Measurements from ENCODE around the gene SLC2A5.

Gene SLC2A5

DNA sequence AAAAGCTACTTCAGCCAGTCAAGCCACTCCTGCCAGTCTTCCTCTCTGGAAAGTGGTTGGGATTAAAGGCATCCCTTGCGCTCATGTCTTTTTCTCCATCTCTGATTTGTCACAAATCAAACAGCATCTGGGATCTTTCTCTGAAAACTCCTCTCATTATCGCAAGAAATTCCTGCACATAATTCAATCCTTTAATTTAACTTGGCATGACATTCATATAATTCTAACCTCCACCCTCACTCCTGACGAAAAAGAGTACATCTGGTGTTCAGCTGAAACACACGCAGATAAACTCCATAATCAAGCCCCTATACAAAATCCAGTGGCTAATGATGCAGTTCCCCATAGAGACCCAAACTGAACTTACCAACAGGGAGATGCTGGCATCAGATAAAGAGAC lies 19.4 kb upstream of the SLC2A5 start:
- no peak for DNase-seq (ENCODE audit: low read depth, low spot score)

DNA sequence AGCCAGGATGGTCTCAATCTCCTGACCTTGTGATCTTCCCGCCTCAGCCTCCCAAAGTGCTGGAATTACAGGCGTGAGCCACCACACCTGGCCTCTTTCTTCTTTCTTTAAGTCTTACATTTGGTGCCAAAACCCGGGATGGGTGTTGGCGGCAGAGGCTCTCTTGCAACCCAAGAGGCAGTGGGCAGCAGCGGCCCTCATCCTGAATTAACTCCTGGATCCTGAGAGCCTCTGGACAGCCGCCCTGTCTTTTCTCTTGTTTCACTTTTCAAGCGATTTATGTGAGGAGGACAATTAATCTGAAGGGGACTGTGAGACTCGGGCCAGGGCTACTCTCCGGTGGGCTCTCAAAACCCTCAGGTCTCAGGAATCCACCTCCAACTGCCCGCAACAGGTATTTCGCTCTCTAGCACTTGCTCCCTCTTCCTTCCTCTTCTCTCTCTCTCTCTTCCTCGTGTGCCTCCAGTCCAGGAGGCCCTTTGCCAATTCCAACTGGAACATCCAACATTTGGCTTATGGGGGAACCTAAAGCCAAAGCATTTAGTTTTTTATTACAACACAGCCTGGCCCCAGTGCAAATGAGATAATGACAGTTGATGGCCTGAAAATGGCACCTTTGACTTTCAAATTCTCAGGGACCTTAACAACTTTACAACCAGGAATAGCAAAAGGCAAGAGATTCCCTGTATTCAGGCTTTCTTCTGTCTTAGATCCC lies 18.1 kb upstream of the SLC2A5 start:
- DNase-seq (ENCODE audit: low read depth, low spot score), result no peak

DNA sequence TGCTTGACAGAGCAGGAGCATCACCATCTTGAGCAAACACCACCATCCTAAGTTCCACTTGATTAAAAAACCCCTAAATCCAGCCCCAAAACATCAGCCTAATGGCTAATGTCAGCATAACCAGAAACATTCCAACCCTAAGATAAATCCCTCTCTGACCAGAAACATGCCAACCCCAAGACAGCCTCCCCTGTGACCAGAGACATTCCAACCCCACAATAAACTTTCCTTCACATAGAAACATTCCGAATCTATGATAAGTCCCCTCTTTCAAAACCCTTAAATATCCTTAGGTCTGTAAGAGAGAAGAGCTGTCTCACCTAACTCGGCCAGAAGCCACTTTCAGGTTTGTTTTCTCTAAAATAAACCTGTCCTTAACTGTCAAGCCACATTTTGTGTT lies 17.4 kb upstream of the SLC2A5 start:
- DNase-seq (ENCODE audit: low read depth, low spot score), result no peak

DNA sequence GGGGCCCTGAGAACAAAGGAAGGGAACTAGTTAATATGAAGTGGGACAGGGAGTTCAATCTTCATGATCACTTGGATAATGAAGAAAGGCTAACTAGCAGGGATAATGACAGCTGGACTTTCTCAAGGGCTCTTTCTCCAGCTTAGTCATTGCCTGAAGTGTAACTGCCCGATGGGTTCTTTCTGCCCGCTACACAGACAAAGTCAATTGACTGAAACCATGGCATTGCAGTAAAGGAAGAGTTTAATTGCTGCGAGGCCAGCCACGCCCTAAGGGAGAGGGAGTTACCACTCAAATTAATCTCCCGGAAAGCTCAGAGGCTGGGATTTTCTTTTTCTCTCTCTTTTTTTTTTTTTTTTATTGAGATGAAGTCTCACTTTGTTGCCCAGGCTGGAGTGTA lies 16.6 kb upstream of the SLC2A5 start:
- no peak for DNase-seq (ENCODE audit: low read depth, low spot score)

DNA sequence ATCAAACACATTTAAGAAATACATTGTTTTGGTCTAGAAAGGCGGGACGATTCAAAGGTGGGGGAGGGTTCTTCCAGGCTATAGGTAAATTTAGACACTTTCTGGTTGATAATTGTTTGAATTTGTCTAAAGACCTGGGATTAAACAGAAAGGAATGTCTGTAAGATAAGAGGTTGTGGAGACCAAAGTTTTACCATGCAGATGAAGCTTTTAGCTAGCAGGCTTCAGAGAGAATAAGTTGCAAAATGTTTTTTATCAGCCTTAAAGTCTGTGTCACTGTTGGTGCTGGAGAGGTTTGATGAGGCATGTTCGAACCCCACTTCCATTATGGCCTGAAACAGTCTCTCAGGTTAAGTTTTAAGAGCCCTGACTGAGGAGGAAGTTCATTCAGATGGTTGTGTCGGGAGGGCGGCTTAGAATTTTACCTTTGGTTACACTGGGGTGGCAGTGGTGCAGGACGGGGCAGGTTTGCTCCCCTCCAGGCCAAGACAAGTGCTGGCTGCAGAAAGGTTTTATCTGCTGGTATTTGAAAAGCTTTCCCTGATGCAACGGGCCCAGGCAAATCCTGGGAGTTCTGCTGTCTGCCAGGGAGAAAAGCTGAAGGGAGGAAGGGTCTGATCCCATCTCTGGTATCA lies 16.0 kb upstream of the SLC2A5 start:
- no peak for DNase-seq (ENCODE audit: low read depth, low spot score)

DNA sequence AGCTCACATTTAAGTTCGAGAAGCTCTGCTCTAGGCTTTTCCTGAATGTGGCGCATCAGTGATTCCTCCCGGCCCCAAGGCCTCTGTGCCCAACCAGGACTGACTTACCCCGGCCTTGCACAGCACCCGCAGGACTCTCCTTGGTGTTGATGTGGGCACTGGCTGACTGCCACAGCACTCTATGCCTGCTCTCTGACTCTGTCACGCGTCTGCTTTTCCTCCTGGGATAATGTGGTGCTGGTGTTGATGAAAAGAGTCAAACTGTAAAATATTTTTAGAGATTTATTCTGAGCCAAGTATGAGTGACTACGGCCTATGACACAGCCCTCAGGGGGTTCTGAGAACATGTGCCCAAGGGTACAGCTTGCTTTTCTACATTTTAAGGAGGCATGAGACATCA lies 15.5 kb upstream of the SLC2A5 start:
- DNase-seq (ENCODE audit: low read depth, low spot score), result no peak

DNA sequence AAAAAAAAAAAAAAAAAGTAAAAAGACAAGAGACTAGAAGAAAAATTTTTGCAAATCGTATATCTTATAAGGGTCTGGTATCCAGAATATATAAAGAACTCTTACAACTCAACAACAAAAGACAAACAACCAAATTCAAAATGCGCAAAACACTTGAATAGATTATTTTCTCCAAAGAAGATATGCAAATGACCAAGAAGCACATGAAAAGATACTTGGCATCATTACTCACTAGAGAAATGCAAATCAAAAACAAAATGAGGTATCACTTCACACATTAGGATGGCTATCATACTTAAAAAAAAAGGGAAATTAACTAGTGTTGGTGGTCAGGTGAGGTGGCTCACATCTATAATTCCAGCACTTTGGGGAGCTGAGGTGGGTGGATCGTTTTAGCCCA lies 12.0 kb upstream of the SLC2A5 start:
- no peak for DNase-seq (ENCODE audit: low read depth, low spot score)

DNA sequence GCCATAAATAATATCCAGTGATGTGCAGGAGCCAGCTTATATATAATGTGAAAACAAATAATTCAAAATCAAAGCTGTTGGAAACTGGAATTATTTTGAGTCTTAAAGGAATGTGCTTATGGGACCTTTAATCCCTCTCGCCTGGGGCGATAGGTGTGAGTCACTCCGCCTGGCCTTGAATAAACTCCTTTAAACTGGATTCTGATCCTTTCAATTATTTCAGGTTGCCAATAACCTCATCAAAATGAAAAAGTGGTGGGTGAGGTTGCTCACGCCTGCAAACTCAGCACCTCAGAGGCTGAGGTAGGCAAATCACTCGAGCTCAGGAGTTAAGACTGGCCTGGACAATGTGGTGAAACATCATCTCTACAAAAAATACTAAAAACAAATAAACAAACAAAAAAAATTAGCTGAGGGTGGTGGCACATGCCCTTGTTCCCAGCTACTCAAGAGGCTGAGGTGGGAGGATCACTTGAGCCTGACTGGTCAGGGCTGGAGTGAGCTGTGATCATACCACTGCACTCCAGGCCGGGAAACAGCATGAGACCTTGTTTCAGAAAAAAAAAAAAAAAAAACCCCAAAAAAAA lies 11.4 kb upstream of the SLC2A5 start:
- no peak for DNase-seq (ENCODE audit: low read depth, low spot score)

DNA sequence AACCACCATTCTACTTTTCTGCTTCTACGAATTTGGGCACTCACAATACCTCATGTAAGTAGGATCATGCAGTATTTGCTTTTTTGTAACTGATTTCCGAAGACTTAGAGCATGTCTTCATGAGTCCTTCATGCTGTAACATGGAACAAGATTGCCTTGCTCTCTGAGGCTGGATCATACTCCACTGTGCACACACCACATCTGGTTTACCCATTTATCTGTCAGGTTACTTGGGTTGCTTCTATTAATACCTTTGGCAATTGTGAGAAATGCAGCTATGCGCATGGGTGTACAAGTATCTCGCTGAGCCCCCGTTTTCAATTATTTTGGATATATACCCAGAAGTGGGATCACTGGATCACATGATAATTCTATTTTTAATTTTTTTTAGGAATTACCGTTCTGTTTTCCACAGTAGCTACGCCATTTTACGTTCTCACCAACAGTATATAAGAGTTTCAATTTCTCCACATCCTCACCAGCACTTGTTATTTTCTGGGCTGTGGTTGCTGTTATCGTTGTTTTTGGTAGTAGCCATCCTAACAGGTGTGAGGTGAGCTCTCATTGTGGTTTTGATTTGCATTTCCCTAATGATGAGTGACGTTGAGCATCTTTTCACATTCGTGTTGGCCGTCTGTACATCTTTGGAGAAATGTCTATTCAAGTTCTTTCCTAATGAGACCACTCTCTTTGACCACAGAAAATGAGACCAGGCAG lies 10.7 kb upstream of the SLC2A5 start:
- no peak for DNase-seq (ENCODE audit: low read depth, low spot score)

DNA sequence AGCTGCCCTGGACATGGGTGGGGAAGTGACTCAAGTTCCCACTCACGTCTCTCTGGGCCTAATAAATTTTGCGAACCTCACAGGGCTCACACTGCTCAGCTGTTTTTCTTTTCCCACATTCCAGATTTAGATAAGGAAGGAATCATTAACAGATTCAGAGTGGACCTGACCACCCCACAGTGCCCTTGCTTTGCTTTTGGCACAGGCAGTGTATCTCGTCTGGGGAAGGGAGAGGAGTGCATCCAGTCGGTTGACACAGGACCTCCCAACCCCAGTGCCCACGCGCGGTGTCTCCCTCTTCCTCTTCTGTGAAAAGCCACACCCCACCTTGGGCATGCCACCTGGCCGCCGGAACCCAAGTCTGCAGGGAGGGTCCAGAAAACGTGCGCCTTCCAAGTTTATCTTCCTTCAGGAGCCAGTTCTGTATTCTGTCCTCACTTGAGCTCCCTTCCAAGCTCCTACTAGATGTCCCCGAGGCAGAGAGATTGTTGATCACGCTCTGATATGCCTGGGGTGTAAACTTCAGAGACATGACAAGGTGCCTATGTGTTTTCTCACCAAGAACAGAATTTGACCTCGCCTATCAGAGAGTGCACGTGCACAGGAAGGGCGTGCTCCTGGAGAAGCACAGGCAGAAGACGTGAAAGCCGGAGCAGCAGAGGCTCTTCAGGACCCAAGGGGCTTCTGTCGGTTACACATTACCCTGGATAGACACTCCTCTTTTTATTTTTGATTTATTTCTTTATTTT lies 9.5 kb upstream of the SLC2A5 start:
- no peak for DNase-seq (ENCODE audit: low read depth, low spot score)

DNA sequence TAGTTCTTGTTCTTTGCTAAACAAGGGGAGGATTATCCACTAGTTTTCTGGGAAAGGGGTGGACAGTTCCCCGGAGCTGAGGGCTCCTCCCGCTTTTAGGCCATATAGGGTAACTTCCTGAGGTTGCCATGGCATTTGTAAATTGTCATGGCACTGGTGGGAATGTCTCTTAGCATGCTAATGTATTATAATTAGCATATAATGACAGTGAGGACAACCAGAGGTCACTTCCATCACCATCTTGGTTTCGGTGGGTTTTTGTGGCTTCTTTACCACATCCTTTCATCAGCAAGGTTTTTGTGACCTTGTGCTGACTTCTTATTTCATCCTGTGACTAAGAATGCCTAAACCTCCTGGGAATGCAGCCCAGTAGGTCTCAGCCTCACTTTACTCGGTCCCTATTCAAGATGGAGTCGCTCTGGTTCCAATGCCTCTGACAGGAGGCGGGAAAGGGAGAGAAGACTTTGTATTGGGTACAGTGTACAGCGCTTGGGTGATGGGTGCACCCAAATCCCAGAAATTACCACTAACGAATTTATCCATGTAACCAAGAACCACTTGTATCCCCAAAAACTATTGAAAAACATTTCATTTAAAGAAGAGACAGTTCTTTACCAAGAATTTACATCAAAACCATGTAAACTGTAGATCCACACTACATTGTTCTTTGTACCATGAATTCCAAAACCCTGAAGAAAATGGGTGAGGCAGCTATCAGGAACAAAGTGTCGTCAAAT lies 8.7 kb upstream of the SLC2A5 start:
- DNase-seq (ENCODE audit: low read depth, low spot score), result no peak

DNA sequence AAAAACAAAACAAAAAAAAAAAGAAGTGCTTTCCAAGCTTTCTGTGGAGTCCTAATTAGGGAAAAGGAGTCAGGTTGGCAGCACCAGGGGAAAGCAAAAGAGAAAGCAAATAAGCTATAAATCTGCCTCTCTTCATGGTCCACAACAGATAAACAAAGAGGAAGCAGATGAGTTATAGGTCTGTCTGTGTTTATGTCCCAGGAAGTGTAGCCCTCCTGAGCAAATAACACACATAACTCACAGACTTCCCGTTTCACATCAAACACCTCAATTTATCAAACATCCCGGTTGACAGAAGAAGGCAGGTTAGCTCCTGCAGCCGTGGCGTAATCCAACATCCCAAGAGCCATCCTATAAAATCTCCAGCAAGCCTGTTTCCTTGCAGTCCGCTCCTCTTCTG lies 5.6 kb upstream of the SLC2A5 start:
- no peak for DNase-seq (ENCODE audit: low read depth, low spot score)

DNA sequence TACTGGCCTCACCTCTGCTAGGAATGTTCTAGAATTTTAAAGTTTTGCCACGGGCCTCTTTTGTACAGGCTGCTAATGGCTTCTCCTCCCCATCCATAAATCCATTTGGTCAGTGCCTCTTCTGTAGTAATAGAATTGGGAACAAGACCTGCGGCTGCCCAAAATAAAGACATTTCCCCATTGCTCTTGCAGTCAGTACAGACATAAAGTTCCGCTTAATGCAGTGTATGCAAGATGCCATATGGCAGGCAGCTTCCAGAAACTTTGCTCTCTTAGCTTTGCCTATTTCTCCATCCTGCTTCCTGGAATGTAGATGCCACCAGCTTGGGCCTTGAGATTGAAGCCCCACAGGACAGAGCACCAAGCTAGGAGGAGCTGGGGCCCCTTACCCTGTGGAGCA lies 3.7 kb upstream of the SLC2A5 start:
- no peak for DNase-seq (ENCODE audit: low read depth, low spot score)

DNA sequence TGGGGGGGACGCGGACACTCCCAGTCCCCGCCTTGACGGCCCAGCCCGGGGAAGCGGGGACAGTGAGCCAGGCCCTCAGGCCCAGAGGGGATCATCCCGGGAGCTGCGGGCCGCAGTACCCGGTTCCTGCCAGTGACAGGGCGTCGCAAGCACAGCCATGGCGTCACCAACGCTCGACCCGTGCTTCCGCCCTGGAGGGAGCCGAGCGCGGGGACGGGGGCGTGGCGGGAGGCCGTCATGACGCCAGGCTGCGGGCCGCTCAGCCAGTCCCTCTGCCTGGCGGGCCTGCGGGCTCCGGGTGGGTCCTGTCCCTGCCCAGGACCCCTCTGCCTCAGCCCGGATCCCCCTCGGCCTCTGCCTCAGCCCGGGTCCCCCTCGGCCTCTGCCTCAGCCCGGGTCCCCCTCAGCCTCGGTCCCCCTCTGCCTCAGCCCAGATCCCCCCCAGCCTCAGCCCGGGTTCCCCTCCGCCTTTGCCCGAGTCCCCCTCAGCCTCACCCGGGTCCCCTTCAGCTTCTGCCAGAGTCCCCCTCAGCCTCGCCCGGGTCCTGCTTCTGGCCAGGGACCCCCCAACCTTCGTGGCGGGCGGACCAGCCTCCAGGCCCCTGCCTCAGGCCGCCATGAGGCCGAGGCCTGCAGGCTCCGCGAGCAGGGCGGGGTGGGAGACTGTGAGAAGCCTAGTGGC lies 2.3 kb upstream of the SLC2A5 start:
- no peak for DNase-seq (ENCODE audit: low read depth, low spot score)

DNA sequence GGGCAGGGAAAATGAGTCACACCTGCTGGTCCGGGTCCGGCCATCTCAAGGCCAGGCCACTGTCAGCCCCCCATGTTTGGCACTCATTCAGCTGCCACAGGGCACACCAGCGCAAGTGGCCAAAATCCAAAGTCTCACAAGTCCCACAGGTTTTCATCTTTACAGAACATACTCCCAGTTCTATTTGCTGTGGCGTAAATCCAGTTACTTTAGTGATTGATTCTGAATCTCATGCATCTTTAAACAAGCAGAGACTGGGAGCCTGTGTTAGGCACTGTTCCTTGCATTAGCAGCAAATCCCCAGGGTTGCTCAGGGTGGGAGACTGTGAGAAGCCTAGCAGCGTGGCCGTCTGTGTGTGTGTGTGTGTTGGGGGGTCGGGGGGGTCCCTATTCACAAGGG lies 1.1 kb upstream of the SLC2A5 start:
- DNase-seq (ENCODE audit: low read depth, low spot score), result no peak

DNA sequence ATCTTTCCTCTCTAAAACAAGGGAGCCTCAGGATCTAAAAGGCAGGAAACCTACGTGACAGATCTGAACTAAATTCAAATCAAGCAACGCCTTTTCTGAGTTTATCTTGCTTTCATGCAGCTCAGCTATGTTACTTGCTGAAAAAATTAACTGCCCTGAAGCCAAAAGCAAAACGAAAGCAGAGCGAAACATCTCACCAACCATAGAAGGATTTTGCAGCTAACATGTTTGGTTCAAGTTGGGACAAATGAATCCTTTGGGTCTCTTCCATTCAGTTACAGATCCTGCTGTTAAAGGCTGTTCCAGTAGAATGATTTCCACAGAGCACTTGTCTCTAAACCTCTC lies 482 bp downstream of the SLC2A5 start:
- DNase-seq (ENCODE audit: low read depth, low spot score), result no peak

DNA sequence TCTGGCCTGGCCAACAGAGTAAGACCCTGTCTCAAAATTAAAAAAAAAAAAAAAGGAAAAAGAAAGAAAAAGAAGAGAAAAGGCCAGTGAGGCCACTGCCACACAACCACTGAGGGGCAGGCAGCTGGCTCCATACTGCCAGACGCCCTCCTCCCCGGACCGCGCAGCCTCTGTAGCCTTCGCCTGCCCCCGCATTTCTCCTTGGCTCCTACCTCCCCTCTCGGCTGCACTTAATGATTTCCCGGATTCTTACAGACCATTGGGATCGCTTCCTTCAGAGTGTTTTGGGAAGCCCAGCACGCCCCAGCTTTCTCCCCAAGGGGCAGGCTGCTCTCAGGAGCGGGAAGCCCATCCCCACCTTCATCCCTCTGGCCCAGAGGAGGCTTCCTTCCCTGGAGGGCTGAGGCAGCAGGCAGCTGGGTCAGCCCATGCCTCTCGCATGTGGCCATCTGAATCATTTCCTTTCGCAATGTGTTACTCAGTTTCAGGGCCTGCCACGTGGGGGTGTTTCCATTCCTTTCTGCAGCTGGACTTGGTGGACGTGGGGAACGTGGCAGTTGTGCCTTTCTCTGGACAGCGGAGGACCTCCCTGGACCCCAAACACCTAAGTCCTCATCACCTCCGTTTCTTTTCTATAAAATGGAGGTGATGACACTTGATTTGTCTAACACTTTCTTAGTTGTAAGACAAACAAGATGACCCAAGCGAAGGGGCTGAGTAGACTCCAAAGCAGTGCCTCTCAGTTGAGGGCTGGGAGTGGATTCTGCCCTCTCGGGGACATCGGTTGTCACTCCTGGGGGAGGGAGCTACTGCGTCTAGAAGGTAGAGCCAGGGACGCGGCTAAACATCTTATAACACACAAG lies 2.3 kb downstream of the SLC2A5 start:
- no peak for DNase-seq (ENCODE audit: low read depth, low spot score)

DNA sequence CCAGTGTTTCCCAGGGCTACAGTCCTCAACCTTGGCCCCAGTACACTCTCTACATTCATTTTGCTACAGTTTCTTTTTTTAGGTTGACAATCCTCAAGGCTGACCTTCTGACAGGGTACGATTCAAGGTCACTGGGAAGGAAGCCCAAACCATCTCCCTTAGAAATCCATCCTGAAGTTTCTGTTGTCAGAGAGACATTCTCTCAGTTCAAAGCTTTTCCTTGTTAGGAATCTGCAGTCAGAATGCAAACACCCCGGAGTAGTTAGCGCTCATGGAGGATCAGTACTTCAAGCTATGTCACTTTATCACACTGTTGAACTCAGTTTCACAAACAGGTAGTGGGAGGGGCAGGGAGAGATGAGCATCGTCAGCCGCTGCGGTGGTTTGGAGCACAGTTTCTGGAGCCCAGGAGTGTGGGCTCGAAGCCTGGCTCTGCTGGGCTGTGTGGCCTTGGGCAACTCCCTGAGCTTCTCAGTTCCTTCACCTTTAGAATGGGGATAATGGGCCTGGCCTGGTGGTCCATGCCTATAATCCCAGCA lies 4.2 kb downstream of the SLC2A5 start:
- no peak for DNase-seq (ENCODE audit: low read depth, low spot score)

DNA sequence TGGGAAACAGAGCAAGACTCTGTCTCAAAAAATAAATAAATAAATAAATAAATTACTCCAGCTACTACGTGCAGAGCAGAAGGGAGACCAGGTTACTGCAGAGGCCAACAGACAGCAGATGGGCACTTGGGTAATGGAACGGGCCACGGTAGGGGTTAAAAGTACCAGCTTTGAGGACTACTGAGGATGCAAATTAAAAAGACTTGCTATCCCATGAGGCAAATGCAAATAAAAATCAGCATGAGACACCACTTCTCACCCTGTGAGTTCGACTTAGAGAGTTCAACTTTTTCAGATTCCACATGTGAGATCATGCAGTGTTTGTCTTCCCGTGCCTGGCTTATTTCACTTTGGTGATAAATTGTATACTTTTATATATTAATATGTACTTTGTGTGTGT lies 6.6 kb downstream of the SLC2A5 start:
- no peak for DNase-seq (ENCODE audit: low read depth, low spot score)

DNA sequence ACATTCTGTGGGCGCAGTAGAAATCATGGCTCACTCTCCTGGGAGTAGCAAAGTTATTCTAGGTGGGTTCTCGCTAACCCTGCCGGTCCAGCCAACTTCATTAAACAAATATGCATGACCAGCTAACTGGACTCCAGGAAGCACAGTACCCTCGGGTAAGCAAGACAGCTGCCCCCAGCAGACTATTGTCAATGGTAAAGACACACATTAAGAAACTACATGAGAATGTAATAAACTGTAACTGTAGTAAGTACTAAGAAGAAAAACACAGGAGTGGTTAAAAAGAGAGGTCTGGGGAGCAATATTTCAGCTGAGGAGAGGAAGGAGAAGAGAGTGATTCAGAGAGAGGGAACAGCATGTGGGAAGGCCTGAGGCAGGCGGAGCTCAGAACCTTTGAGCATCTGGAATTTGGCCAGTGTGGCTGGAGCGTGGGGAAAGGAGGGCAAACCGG lies 7.4 kb downstream of the SLC2A5 start:
- DNase-seq (ENCODE audit: low read depth, low spot score), result no peak

Measured in activated CD4-positive, CD25-positive, alpha-beta regulatory T cell treated with anti-CD3 and anti-CD28 coated beads, Interleukin-2, amount 50 U/mL, for 16 hours (primary cell).